Cardiac fibroblast (primary cell): ENCODE data around the gene C20orf96.

ENCODE experiments used
- DNase-seq, 2 donors: peaks; one replicate each; pipeline versions ENCODE4 v3.0.0 to v3.0.0-alpha.2; 2010; ENCODE audit warnings: low read depth in 2 of 2
- H3K4me3 ChIP-seq, 2 donors: replicated peaks in 1 of 2; 1 replicate in 1 of 2; 2 replicates in 1 of 2; pipeline ENCODE4 v1.5.1; 2011; ENCODE audit warnings: low read depth in 2 of 2, low read length in 2 of 2, mild to moderate bottlenecking in 2 of 2, moderate library complexity in 1 of 2
- TF ChIP-seq, protein P1 (sequence below): IDR thresholded peaks from one replicate; pipeline ENCODE4 v1.5.1; 2011; ENCODE audit warnings: low read depth, mild to moderate bottlenecking, low read length, inconsistent platforms

C20orf96 gene

DNA sequence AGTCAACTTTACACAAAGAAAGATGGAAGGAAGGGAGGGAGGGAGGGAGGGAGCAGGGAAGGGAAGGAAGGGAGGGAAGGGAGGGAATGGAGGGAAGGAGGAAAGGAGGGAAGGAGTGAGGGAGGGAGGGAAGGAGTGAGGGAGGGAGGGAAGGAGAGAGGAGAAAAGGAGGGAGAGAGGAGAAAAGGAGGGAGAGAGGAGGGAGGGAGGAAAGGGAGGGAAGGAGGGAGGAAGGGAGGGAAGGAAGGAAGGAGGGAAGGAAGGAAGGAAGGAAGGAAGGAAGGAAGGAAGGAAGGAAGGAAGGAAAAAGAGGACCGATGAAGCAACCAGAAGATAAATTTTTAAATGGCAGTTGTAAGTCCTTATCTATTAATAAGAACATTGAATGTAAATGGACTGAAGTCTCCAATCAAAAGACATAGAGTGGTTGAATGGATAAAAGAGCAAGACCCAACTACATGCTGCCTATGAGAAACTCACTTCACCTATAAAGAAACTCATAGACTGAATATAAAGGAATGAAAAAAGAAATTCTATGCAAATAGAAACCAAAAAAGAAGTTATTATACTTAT, 69.2 kb downstream of the C20orf96 start:
- TF ChIP-seq, protein P1, sequence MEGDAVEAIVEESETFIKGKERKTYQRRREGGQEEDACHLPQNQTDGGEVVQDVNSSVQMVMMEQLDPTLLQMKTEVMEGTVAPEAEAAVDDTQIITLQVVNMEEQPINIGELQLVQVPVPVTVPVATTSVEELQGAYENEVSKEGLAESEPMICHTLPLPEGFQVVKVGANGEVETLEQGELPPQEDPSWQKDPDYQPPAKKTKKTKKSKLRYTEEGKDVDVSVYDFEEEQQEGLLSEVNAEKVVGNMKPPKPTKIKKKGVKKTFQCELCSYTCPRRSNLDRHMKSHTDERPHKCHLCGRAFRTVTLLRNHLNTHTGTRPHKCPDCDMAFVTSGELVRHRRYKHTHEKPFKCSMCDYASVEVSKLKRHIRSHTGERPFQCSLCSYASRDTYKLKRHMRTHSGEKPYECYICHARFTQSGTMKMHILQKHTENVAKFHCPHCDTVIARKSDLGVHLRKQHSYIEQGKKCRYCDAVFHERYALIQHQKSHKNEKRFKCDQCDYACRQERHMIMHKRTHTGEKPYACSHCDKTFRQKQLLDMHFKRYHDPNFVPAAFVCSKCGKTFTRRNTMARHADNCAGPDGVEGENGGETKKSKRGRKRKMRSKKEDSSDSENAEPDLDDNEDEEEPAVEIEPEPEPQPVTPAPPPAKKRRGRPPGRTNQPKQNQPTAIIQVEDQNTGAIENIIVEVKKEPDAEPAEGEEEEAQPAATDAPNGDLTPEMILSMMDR: no peak
- DNase-seq: no peak

More for the DNA sequence above, 69.2 kb downstream of the C20orf96 start:
- H3K4me3 ChIP-seq: no peak overlapping the region
